GM12878 (cell line): ENCODE measurements around the gene TP53I11. TPM values are rescaled to one million over a fixed set of nuclear protein-coding genes. Genes with fewer than 3 reads are reported as not detected.

ENCODE experiments used
- ATAC-seq: fragments of 200-7000 bp; cut with Tn5 transposase; 3 replicates; pipeline ENCODE4 v1.9.1; 2020; ENCODE audit warnings: mild to moderate bottlenecking, moderate library complexity
- BruUV-seq: library from RNA; stranded (reverse); fragments of 400-500 nt; replicated peaks from 2 replicates; lab custom pipeline; 2021; lab: Mats Ljungman, UMichigan
- CTCF ChIA-PET: fragments of 300-600 bp; sonication (Branson Sonifier 250); formaldehyde crosslinking; extraction: SDS; loops from one replicate; lab custom pipeline; 2021; ENCODE audit warnings: inconsistent platforms; lab: Yijun Ruan, JAX
- POLR2A ChIA-PET: fragments of 350-600 bp; formaldehyde crosslinking; extraction: SDS; loops from one replicate; lab custom pipeline; 2021; ENCODE audit warnings: inconsistent platforms; lab: Charles Lee
- RAD21 ChIA-PET: fragments of 300-600 bp; sonication (Branson Sonifier 250); formaldehyde crosslinking; loops from one replicate; lab custom pipeline; 2023; ENCODE audit warnings: antibody characterized with exemption; ENCODE audit not compliant: unreplicated experiment; lab: Charles Lee
- SMC1A ChIA-PET: fragments of 300-600 bp; sonication (Branson Sonifier 250); formaldehyde crosslinking; loops from one replicate; lab custom pipeline; 2023; ENCODE audit not compliant: unreplicated experiment, uncharacterized antibody; lab: Charles Lee
- DNase-seq: peaks from one replicate; pipeline ENCODE4 v3.0.0-alpha.2; 2011; ENCODE audit warnings: low read depth, low spot score
- FAIRE-seq: peaks from 3 replicates; lab custom pipeline; 2011; peaks lifted over from hg19 to GRCh38; lab: Jason Lieb, UNC
- H2AFZ ChIP-seq: 2 replicates; pipeline ENCODE4 v1.6.0; 2011; ENCODE audit warnings: low read depth, low read length, control low read depth; ENCODE audit not compliant: control insufficient read depth
- H3K27ac ChIP-seq: 2 replicates; pipeline ENCODE4 v1.5.1; 2011; ENCODE audit warnings: control low read depth; ENCODE audit not compliant: control insufficient read depth, insufficient read depth
- H3K27me3 ChIP-seq, 2 experiments: replicated peaks in 1 of 2; 2 replicates each; pipeline versions ENCODE4 v1.6.0 to v1.6.1; 2011; ENCODE audit warnings: low read length in 1 of 2; ENCODE audit not compliant: control insufficient read depth in 2 of 2, insufficient read depth in 2 of 2
- H3K36me3 ChIP-seq, 2 experiments: 2 replicates each; pipeline ENCODE4 v1.5.1; 2011; ENCODE audit warnings: low read length in 1 of 2; ENCODE audit not compliant: control insufficient read depth in 2 of 2, insufficient read depth in 2 of 2
- H3K4me1 ChIP-seq: 2 replicates; pipeline ENCODE4 v1.6.1; 2011; ENCODE audit warnings: mild to moderate bottlenecking, low read length, moderate library complexity, mixed read lengths; ENCODE audit not compliant: control insufficient read depth, insufficient read depth
- H3K4me2 ChIP-seq: 2 replicates; pipeline ENCODE4 v1.6.0; 2011; ENCODE audit warnings: control low read depth; ENCODE audit not compliant: control insufficient read depth, insufficient read depth
- H3K4me3 ChIP-seq: fragments of 200-600 bp; sonication (generic); 2 replicates; pipeline ENCODE4 v1.5.1; 2016
- H3K79me2 ChIP-seq: 2 replicates; pipeline ENCODE4 v1.6.0; 2011; ENCODE audit warnings: low read length; ENCODE audit not compliant: control insufficient read depth, insufficient read depth
- H3K9ac ChIP-seq: 2 replicates; pipeline ENCODE4 v1.8.0; 2011; ENCODE audit warnings: low read length, control low read depth, mixed read lengths; ENCODE audit not compliant: control insufficient read depth, insufficient read depth
- H3K9me3 ChIP-seq: replicated peaks from 3 replicates; pipeline ENCODE4 v1.5.1; 2011; ENCODE audit warnings: mild to moderate bottlenecking, low read length; ENCODE audit not compliant: control insufficient read depth, insufficient read depth
- H4K20me1 ChIP-seq: 2 replicates; pipeline ENCODE4 v1.6.0; 2011; ENCODE audit not compliant: control insufficient read depth, insufficient read depth
- BHLHE40 ChIP-seq, 2 experiments: fragments of 450-650 bp in 1 of 2; IDR thresholded peaks; 2 replicates each; pipeline ENCODE4 v1.6.1; 2011 to 2017; ENCODE audit warnings: low read depth in 2 of 2, borderline replicate concordance in 1 of 2, improper control_type of control experiment in 1 of 2, low read length in 1 of 2, mild to moderate bottlenecking in 1 of 2
- CBFB ChIP-seq: IDR thresholded peaks from 2 replicates; pipeline ENCODE4 v1.6.1; 2016; ENCODE audit warnings: antibody characterized with exemption, low read depth
- EED ChIP-seq: sonication (generic); IDR thresholded peaks from 2 replicates; pipeline ENCODE4 v1.6.1; 2016; ENCODE audit warnings: antibody characterized with exemption, low read depth
- EZH2 ChIP-seq: IDR thresholded peaks from 2 replicates; pipeline ENCODE4 v1.6.1; 2012; ENCODE audit warnings: low read depth, mild to moderate bottlenecking, control low read depth, inconsistent platforms, low read length, borderline replicate concordance; ENCODE audit not compliant: control insufficient read depth
- KDM1A ChIP-seq: fragments of 200-600 bp; sonication (generic); IDR thresholded peaks from 2 replicates; pipeline ENCODE4 v1.6.1; 2016; ENCODE audit warnings: borderline replicate concordance
- KLF5 ChIP-seq: fragments of 450-650 bp; IDR thresholded peaks from 2 replicates; pipeline ENCODE4 v1.6.1; 2014; ENCODE audit warnings: mild to moderate bottlenecking; ENCODE audit not compliant: partially characterized antibody
- MYB ChIP-seq: fragments of 150-350 bp; IDR thresholded peaks from 2 replicates; pipeline ENCODE4 v1.6.1; 2014; ENCODE audit warnings: mild to moderate bottlenecking, low read depth, low read length, borderline replicate concordance
- PAX5 ChIP-seq: IDR thresholded peaks from 2 replicates; pipeline ENCODE4 v1.6.1; 2011; ENCODE audit warnings: low read depth, low read length, borderline replicate concordance
- POLR2AphosphoS5 ChIP-seq: IDR thresholded peaks from 2 replicates; pipeline ENCODE4 v1.6.1; 2011; ENCODE audit warnings: mild to moderate bottlenecking, low read length, inconsistent platforms
- SPI1 ChIP-seq: IDR thresholded peaks from 2 replicates; pipeline ENCODE4 v1.6.1; 2011; ENCODE audit warnings: low read depth, mild to moderate bottlenecking, low read length, moderate library complexity, borderline replicate concordance; ENCODE audit not compliant: insufficient read depth
- SUPT20H ChIP-seq: IDR thresholded peaks from 2 replicates; pipeline ENCODE4 v1.6.1; 2011; ENCODE audit warnings: low read depth, mild to moderate bottlenecking, low read length, moderate library complexity, borderline replicate concordance; ENCODE audit not compliant: control insufficient read depth
- SUZ12 ChIP-seq: fragments of 200-600 bp; sonication (generic); IDR thresholded peaks from one replicate; pipeline ENCODE4 v1.6.1; 2018; ENCODE audit warnings: antibody characterized with exemption, mild to moderate bottlenecking; ENCODE audit not compliant: unreplicated experiment
- TCF12 ChIP-seq: IDR thresholded peaks from 2 replicates; pipeline ENCODE4 v1.6.1; 2011; ENCODE audit warnings: low read depth, mild to moderate bottlenecking, low read length
- WGBS: methylation state at CpG from one replicate; pipeline ENCODE4 v1.1.6; 2016; ENCODE audit warnings: low lambda C conversion rate; ENCODE audit not compliant: insufficient replicate concordance, insufficient coverage; ENCODE audit errors: missing lambda C conversion rate; 5-methylcytosine and 5-hydroxymethylcytosine counted together
- in situ Hi-C: fragments of 300-500 bp; cut with MboI; formaldehyde crosslinking; loops from 9 replicates; pipeline ENCODE4 v1.14.3; 2018; ENCODE audit warnings: mixed read lengths
- intact Hi-C: fragments of 100-400 bp; cut with micrococcal nuclease; formaldehyde crosslinking; loops from one replicate; pipeline ENCODE4 v1.14.2; 2022; ENCODE audit not compliant: unreplicated experiment
- polyA plus RNA-seq, 11 experiments: library from polyadenylated mRNA; depleted of rRNA in 4 of 11; unstranded in 6 of 11; stranded (reverse) in 5 of 11; fragments of >200 nt; fragmentation: Nextera tagmentation in 4 of 11; fragmentation: Illumina TruSeq in 1 of 11; extraction: Ambion mirVana in 4 of 11; extraction: Trizol in 1 of 11; gene quantifications; 1 replicate in 1 of 11; 2 replicates in 10 of 11; pipeline versions ENCODE4 v1.2.1 to v1.2.3, GENCODE V29; 2011 to 2016; ENCODE audit warnings: inconsistent platforms in 2 of 11, missing spikeins in 2 of 11, low read depth in 1 of 11
- total RNA-seq, 4 experiments: library from RNA; depleted of rRNA in 3 of 4; stranded (reverse); fragments of >200 nt in 3 of 4; fragmentation: Illumina TruSeq in 1 of 4; extraction: Trizol in 1 of 4; gene quantifications; 2 replicates each; pipeline versions ENCODE4 v1.2.1 to v1.2.3, GENCODE V29; 2013 to 2021
- TF ChIP-seq, protein P1 (sequence below): IDR thresholded peaks from 2 replicates; pipeline ENCODE4 v1.6.1; 2012; ENCODE audit warnings: low read depth, low read length, improper control_type of control experiment

The TP53I11 gene
- total and polyA plus RNA-seq, 10 of the 15 experiments (the other 5 are each of a cell fraction or from before 2014, with no cell fraction given): 0.03 to 0.28 (median 0.17) TPM; not detected in 3

DNA sequence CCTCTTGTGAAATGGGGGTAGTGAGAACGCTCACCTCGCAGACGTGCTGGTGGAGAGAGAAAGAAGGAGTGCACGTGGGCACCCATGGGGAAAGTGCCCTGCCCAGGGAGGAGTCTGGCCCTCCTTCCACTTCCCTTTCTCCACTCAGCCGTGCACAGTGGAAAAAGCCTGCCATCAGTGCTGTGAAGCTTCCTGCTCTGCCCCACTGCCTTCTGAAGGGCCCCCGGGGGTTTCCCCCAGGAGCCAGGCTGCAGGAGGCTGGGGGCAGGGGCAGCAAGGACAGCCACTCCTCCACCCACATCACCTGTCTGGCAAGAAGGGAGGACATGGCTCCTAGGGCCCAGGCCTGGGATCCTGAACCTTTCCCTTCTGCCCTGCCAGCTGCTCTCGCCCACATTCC lies 7.6 kb downstream of the TP53I11 start:
- in situ Hi-C loops: loop anchor here (25.0 kb wide), 1 partner anchor 394 kb away; no protein-coding TSS in a partner anchor
- ATAC-seq: peak; percentile 89
- Histone ChIP-seq H3K4me1 (peaks cover 17% of the 10 kb centered on the region), H3K27ac (no peak overlapping the region), H4K20me1 (0 out of 2 replicates have a peak, but pooled peaks cover 2% of the 10 kb centered on the region), H3K4me2 (no peak overlapping the region; the same call in none of the 2 replicates), H2AFZ (no peak overlapping the region), H3K79me2 (no peaks in the 10 kb centered on the region), H3K27me3 (peaks cover 0 to 1% of the 10 kb centered on the region in 2 experiments; a peak in 2 of 4 replicates), H3K9me3 (no peaks in the 10 kb centered on the region), H3K36me3 (no peaks in the 10 kb centered on the region), H3K4me3 (no peak overlapping the region)
- 9% methylated on average over 7 of the region's 7 CpGs for WGBS
- SMC1A ChIA-PET: no interaction called here
- intact Hi-C loops: no loop called here
- POLR2A ChIA-PET: interaction anchor here (0.6 kb wide), 1 partner anchor 231 kb away, joined by 3 read pairs; no protein-coding TSS in a partner anchor
- CTCF ChIA-PET: interaction anchor here (0.9 to 2.1 kb wide), 2 partner anchors 16 to 160 kb away, joined by 4 to 5 read pairs; no protein-coding TSS in a partner anchor
- RAD21 ChIA-PET: interaction anchor here (1.2 kb wide), 1 partner anchor 161 kb away, joined by 3 read pairs; no protein-coding TSS in a partner anchor
- FAIRE-seq: no peak
- no TSS peak for BruUV-seq
- no peak for DNase-seq
- no peak for TF ChIP-seq KDM1A
- peak; percentile 66 for TF ChIP-seq SPI1
- TF ChIP-seq KLF5: no peak
- TF ChIP-seq, protein P1, sequence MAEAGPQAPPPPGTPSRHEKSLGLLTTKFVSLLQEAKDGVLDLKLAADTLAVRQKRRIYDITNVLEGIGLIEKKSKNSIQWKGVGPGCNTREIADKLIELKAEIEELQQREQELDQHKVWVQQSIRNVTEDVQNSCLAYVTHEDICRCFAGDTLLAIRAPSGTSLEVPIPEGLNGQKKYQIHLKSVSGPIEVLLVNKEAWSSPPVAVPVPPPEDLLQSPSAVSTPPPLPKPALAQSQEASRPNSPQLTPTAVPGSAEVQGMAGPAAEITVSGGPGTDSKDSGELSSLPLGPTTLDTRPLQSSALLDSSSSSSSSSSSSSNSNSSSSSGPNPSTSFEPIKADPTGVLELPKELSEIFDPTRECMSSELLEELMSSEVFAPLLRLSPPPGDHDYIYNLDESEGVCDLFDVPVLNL: no peak
- TF ChIP-seq TCF12: no peak
- peak; percentile 82; the same call in 1 of the 2 replicates for TF ChIP-seq PAX5
- no peak for TF ChIP-seq CBFB
- peak; percentile 30; the same call in 1 of the 2 replicates for TF ChIP-seq EED
- TF ChIP-seq BHLHE40 (IDR thresholded peaks at IDR 0.05; ENCODE audit: borderline replicate concordance in 1 of 2, low read depth in 2 of 2, low read length in 1 of 2): peak in 1 of 2 experiments; percentile 48; a peak in 1 of 4 replicates
- TF ChIP-seq SUZ12: no peak
- no peak for TF ChIP-seq SUPT20H
- TF ChIP-seq EZH2: no peak
- no peak for TF ChIP-seq MYB
- TF ChIP-seq POLR2AphosphoS5: no peak
- TF ChIP-seq, all 136 proteins: peak for 4
- H3K9ac ChIP-seq: no peak overlapping the region
